K562 (cell line): ENCODE data around the gene ZNF462. TPM values are rescaled to one million over a fixed set of nuclear protein-coding genes. Genes with fewer than 3 reads are reported as not detected.

Experiments
- ATAC-seq: fragments of 200-7000 bp; cut with Tn5 transposase; 3 replicates; pipeline ENCODE4 v1.9.1; 2020; ENCODE audit warnings: moderate library complexity
- BruUV-seq: library from RNA; stranded (reverse); fragments of 400-500 nt; replicated peaks from 2 replicates; lab custom pipeline; 2021; lab: Mats Ljungman, UMichigan
- CTCF ChIA-PET: fragments of 300-600 bp; formaldehyde crosslinking; extraction: SDS; loops from one replicate; lab custom pipeline; 2021; ENCODE audit warnings: low intra/inter-chr PET ratio; lab: Yijun Ruan, JAX
- POLR2A ChIA-PET: fragments of 300-600, 350-650 bp; sonication (Branson Sonifier 250); formaldehyde crosslinking; extraction: SDS; loops from one replicate; lab custom pipeline; 2021; ENCODE audit warnings: antibody characterized with exemption, inconsistent platforms; lab: Yijun Ruan, JAX
- DNase-seq, 4 experiments: peaks; one replicate each; pipeline versions ENCODE4 v3.0.0 to v3.0.0-alpha.2; 2011 to 2018; ENCODE audit warnings: low spot score in 3 of 4, mixed read lengths in 3 of 4; ENCODE audit errors: extremely low read depth in 1 of 4
- FAIRE-seq: peaks from 2 replicates; lab custom pipeline; 2011; peaks lifted over from hg19 to GRCh38; lab: Jason Lieb, UNC
- H2AFZ ChIP-seq: 2 replicates; pipeline ENCODE4 v1.6.0; 2011; ENCODE audit warnings: low read depth, low read length, control low read depth, inconsistent platforms
- H3K27ac ChIP-seq: fragments of 200-600 bp; 3 replicates; pipeline ENCODE4 v1.8.0; 2011; ENCODE audit warnings: low read depth, mild to moderate bottlenecking, control low read depth, inconsistent platforms, low read length, moderate library complexity, mixed read lengths; ENCODE audit errors: extremely low read depth
- H3K27me3 ChIP-seq, 2 experiments: fragments of 300-600 bp in 1 of 2; 2 replicates in 1 of 2; 3 replicates in 1 of 2; pipeline versions ENCODE4 v1.6.0 to v1.8.0; 2011; ENCODE audit warnings: inconsistent platforms in 2 of 2, low read length in 2 of 2, mild to moderate bottlenecking in 1 of 2, mixed read lengths in 1 of 2, moderate library complexity in 1 of 2; ENCODE audit not compliant: control insufficient read depth in 2 of 2, insufficient read depth in 2 of 2
- H3K36me3 ChIP-seq: fragments of 300-600 bp; 3 replicates; pipeline ENCODE4 v1.8.0; 2011; ENCODE audit warnings: mild to moderate bottlenecking, low read length, inconsistent platforms; ENCODE audit not compliant: control insufficient read depth, insufficient read depth
- H3K4me1 ChIP-seq, 2 experiments: fragments of 200-600 bp in 1 of 2; replicated peaks in 1 of 2; 2 replicates in 1 of 2; 3 replicates in 1 of 2; pipeline versions ENCODE4 v1.5.1 to v1.8.0; 2011; ENCODE audit warnings: inconsistent platforms in 2 of 2, low read length in 2 of 2, mild to moderate bottlenecking in 1 of 2, mixed read lengths in 1 of 2, moderate library complexity in 1 of 2; ENCODE audit not compliant: control insufficient read depth in 2 of 2, insufficient read depth in 2 of 2
- H3K4me2 ChIP-seq: 2 replicates; pipeline ENCODE4 v1.6.1; 2011; ENCODE audit warnings: low read length, control low read depth, inconsistent platforms, mixed read lengths; ENCODE audit not compliant: insufficient read depth
- H3K4me3 ChIP-seq: fragments of 200-600 bp; sonication (generic), shearing (Covaris generic); 2 replicates; pipeline ENCODE4 v1.5.1; 2016; ENCODE audit warnings: control low read depth, inconsistent platforms
- H3K79me2 ChIP-seq: fragments of 200-600 bp; 3 replicates; pipeline ENCODE4 v1.8.0; 2011; ENCODE audit warnings: low read length, inconsistent platforms; ENCODE audit not compliant: control insufficient read depth, insufficient read depth
- H3K9ac ChIP-seq, 2 experiments: 2 replicates each; pipeline versions ENCODE4 v1.6.0 to v1.6.1; 2011; ENCODE audit warnings: low read depth in 2 of 2, low read length in 2 of 2, control low read depth in 1 of 2, inconsistent platforms in 1 of 2, mild to moderate bottlenecking in 1 of 2, mixed read lengths in 1 of 2; ENCODE audit not compliant: insufficient read depth in 1 of 2
- H3K9me1 ChIP-seq: one replicate; pipeline ENCODE4 v1.6.0; 2011; ENCODE audit warnings: inconsistent platforms, mild to moderate bottlenecking, low read length, moderate library complexity; ENCODE audit not compliant: control insufficient read depth, insufficient read depth
- H3K9me3 ChIP-seq: replicated peaks from 2 replicates; pipeline ENCODE4 v1.5.1; 2011; ENCODE audit warnings: low read depth, low read length, inconsistent platforms; ENCODE audit not compliant: control insufficient read depth, insufficient read depth
- H4K20me1 ChIP-seq: replicated peaks from 2 replicates; pipeline ENCODE4 v1.6.1; 2011; ENCODE audit warnings: low read length, inconsistent platforms, mixed read lengths; ENCODE audit not compliant: control insufficient read depth, insufficient read depth
- ARID1B ChIP-seq: fragments of 450-650 bp; IDR thresholded peaks from 2 replicates; pipeline ENCODE4 v1.6.1; 2016; ENCODE audit warnings: antibody characterized with exemption, mild to moderate bottlenecking, inconsistent platforms
- ELF4 ChIP-seq: fragments of 450-650 bp; formaldehyde crosslinking; IDR thresholded peaks from 2 replicates; pipeline ENCODE4 v1.4.0; 2022; ENCODE audit warnings: missing genetic modification characterization
- HEY1 ChIP-seq: fragments of 250-450 bp; sonication (Bioruptor Pico); IDR thresholded peaks from 2 replicates; pipeline ENCODE4 v1.5.0; 2020; ENCODE audit warnings: mild to moderate bottlenecking, moderate library complexity, borderline replicate concordance
- KDM1A ChIP-seq, 2 experiments: fragments of 450-650 bp; IDR thresholded peaks; 2 replicates each; pipeline ENCODE4 v1.6.1; 2016; ENCODE audit warnings: mild to moderate bottlenecking in 2 of 2
- SREBF1 ChIP-seq: fragments of 150-350 bp; IDR thresholded peaks from 2 replicates; pipeline ENCODE4 v1.6.1; 2014; ENCODE audit warnings: antibody characterized with exemption, low read depth, low read length, borderline replicate concordance
- TARDBP ChIP-seq: fragments of 450-650 bp; IDR thresholded peaks from 2 replicates; pipeline ENCODE4 v1.6.1; 2016
- U2AF1 ChIP-seq: fragments of 200-400 bp; formaldehyde crosslinking; optimal IDR thresholded peaks from 2 replicates; pipeline ENCODE3; 2017; ENCODE audit warnings: mild to moderate bottlenecking, low read depth, low read length, moderate library complexity
- ZBTB17 ChIP-seq: fragments of 450-650 bp; formaldehyde crosslinking; IDR thresholded peaks from 2 replicates; pipeline ENCODE4 v1.4.0; 2020; ENCODE audit warnings: mild to moderate bottlenecking
- WGBS: fragments of 100-300 bp; shearing (Covaris generic); methylation state at CpG from one replicate; pipeline ENCODE4 v1.1.6; 2016; ENCODE audit warnings: low coverage, mixed read lengths; ENCODE audit not compliant: insufficient coverage; ENCODE audit errors: missing lambda C conversion rate; 5-methylcytosine and 5-hydroxymethylcytosine counted together
- in situ Hi-C: fragments of 300-500 bp; cut with MboI; formaldehyde crosslinking; loops from 4 replicates; pipeline ENCODE4 v1.15.0; 2018; ENCODE audit warnings: inconsistent platforms, mixed read lengths
- intact Hi-C: fragments of 100-400 bp; cut with micrococcal nuclease; formaldehyde crosslinking; loops from 2 replicates; pipeline ENCODE4 v1.14.2; 2022
- polyA plus RNA-seq, 8 experiments: library from polyadenylated mRNA; depleted of rRNA in 4 of 8; stranded (reverse) in 5 of 8; unstranded in 3 of 8; fragments of >200 nt; fragmentation: Nextera tagmentation in 2 of 8; fragmentation: Illumina TruSeq in 1 of 8; extraction: Ambion mirVana in 2 of 8; extraction: Trizol in 1 of 8; gene quantifications; 2 replicates each; pipeline versions ENCODE4 v1.2.1 to v1.2.3, GENCODE V29; 2011 to 2014; ENCODE audit warnings: inconsistent platforms in 1 of 8, missing spikeins in 1 of 8
- total RNA-seq, 7 experiments: library from RNA; depleted of rRNA in 6 of 7; stranded (reverse); fragments of >200 nt in 6 of 7; fragmentation: Illumina TruSeq in 2 of 7; extraction: Trizol in 2 of 7; gene quantifications; 2 replicates each; pipeline versions ENCODE4 v1.2.1 to v1.2.3, GENCODE V29; 2011 to 2021; ENCODE audit warnings: low replicate concordance in 1 of 7
- TF ChIP-seq, protein P1 (sequence below): fragments of 200-400 bp; formaldehyde crosslinking; IDR thresholded peaks from 2 replicates; pipeline ENCODE4 v1.6.1; 2017; ENCODE audit warnings: mild to moderate bottlenecking, low read depth, low read length, moderate library complexity
- TF ChIP-seq, protein P2 (sequence below): fragments of 200-800 bp; sonication (Bioruptor generic); IDR thresholded peaks from 2 replicates; pipeline ENCODE4 v1.6.1; 2017; ENCODE audit warnings: missing genetic modification characterization, missing compliant biosample characterization

Gene ZNF462
- total and polyA plus RNA-seq, 9 of the 15 experiments (the other 6 are each of a cell fraction or from before 2014, with no cell fraction given): 0.20 TPM; not detected in 8

GRCh38 chr9:106934442-106935238, 71.7 kb downstream of the ZNF462 start (continued):
- TF ChIP-seq, protein P1, sequence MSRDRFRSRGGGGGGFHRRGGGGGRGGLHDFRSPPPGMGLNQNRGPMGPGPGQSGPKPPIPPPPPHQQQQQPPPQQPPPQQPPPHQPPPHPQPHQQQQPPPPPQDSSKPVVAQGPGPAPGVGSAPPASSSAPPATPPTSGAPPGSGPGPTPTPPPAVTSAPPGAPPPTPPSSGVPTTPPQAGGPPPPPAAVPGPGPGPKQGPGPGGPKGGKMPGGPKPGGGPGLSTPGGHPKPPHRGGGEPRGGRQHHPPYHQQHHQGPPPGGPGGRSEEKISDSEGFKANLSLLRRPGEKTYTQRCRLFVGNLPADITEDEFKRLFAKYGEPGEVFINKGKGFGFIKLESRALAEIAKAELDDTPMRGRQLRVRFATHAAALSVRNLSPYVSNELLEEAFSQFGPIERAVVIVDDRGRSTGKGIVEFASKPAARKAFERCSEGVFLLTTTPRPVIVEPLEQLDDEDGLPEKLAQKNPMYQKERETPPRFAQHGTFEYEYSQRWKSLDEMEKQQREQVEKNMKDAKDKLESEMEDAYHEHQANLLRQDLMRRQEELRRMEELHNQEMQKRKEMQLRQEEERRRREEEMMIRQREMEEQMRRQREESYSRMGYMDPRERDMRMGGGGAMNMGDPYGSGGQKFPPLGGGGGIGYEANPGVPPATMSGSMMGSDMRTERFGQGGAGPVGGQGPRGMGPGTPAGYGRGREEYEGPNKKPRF: no peak
- TF ChIP-seq HEY1: no peak

DNA sequence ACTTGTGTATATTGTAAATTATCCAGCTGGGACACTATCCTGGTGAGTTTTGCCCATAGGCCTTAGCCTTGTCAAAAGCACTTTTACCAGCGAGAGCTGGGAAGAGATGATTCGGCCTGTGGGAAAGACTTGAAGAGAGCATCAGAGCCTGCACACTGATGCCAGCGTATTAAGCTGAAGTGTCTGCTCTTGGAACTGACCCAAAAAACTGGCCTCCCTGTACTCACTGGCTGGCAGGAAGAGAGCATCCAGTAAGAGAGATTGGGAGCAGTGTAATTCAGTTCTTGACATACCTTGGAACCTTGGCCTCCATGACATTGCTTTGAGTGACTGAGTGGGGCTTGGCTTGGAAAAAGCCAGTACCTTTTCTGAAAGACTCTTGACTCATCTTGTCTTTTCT, 73.7 kb downstream of the ZNF462 start:
- Histone ChIP-seq H3K9me1 (no peaks in the 10 kb centered on the region), H3K27ac (no peak overlapping the region), H2AFZ (no peak overlapping the region), H3K4me1 (no peaks in the 10 kb centered on the region), H3K9ac (no peak overlapping the region), H3K4me2 (no peak overlapping the region), H3K9me3 (no peaks in the 10 kb centered on the region), H3K79me2 (no peaks in the 10 kb centered on the region), H3K27me3 (no peaks in the 10 kb centered on the region), H3K4me3 (no peak overlapping the region), H4K20me1 (no peaks in the 10 kb centered on the region), H3K36me3 (no peaks in the 10 kb centered on the region)
- intact Hi-C loops (no loop called here), in situ Hi-C loops (no loop called here)
- ChIA-PET POLR2A (no interaction called here), CTCF (no interaction called here)
- FAIRE-seq (no peak), DNase-seq (no peak), ATAC-seq (no peak)
- WGBS: 7% methylated on average over 3 of the region's 3 CpGs
- no TSS peak for BruUV-seq
- TF ChIP-seq SREBF1 (no peak), ARID1B (no peak), U2AF1 (no peak), TARDBP (no peak), KDM1A (IDR thresholded peaks at IDR 0.05) (no peak), ZBTB17 (CRISPR knock-in tag) (no peak), ELF4 (CRISPR knock-in tag) (no peak)
- TF ChIP-seq, protein P2, sequence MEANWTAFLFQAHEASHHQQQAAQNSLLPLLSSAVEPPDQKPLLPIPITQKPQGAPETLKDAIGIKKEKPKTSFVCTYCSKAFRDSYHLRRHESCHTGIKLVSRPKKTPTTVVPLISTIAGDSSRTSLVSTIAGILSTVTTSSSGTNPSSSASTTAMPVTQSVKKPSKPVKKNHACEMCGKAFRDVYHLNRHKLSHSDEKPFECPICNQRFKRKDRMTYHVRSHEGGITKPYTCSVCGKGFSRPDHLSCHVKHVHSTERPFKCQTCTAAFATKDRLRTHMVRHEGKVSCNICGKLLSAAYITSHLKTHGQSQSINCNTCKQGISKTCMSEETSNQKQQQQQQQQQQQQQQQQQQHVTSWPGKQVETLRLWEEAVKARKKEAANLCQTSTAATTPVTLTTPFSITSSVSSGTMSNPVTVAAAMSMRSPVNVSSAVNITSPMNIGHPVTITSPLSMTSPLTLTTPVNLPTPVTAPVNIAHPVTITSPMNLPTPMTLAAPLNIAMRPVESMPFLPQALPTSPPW (CRISPR knock-in tag): no peak
